WTC11 (cell line): ENCODE data around the gene GJA5.

Source experiments
- ZNF317 ChIP-seq: sonication (generic); formaldehyde crosslinking; IDR thresholded peaks from 2 replicates; pipeline ENCODE4 v1.8.1; 2023; ENCODE audit warnings: low read depth, mild to moderate bottlenecking, moderate library complexity, missing genetic modification reagents, borderline replicate concordance
- TF ChIP-seq, protein P1 (sequence below): fragments of 200-600 bp; IDR thresholded peaks from 2 replicates; pipeline ENCODE4 v1.8.0; 2022; ENCODE audit warnings: antibody characterized with exemption
- TF ChIP-seq, protein P2 (sequence below): sonication (generic); formaldehyde crosslinking; IDR thresholded peaks from 2 replicates; pipeline ENCODE4 v1.8.1; 2022; ENCODE audit warnings: mild to moderate bottlenecking, missing genetic modification reagents, moderate library complexity, borderline replicate concordance

DNA sequence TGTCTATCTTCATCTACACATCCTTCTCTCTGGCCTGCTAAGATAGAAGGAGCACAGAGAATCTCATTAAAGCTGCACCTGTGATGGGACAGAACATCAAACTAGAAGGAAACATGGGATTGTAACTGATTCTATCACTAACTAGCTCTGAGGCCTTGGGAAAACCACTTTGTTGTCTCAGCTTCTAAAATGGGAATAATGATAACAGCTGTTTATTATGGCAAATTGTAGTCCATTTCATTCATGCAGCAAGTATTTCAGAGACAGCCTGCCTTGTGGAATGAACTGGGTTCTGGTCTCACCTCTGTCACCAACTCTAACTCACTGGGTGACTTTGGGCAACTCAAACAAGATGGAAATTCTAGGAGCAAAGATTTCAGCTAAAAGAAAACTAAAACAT lies 12.4 kb downstream of the GJA5 start:
- TF ChIP-seq, protein P1, sequence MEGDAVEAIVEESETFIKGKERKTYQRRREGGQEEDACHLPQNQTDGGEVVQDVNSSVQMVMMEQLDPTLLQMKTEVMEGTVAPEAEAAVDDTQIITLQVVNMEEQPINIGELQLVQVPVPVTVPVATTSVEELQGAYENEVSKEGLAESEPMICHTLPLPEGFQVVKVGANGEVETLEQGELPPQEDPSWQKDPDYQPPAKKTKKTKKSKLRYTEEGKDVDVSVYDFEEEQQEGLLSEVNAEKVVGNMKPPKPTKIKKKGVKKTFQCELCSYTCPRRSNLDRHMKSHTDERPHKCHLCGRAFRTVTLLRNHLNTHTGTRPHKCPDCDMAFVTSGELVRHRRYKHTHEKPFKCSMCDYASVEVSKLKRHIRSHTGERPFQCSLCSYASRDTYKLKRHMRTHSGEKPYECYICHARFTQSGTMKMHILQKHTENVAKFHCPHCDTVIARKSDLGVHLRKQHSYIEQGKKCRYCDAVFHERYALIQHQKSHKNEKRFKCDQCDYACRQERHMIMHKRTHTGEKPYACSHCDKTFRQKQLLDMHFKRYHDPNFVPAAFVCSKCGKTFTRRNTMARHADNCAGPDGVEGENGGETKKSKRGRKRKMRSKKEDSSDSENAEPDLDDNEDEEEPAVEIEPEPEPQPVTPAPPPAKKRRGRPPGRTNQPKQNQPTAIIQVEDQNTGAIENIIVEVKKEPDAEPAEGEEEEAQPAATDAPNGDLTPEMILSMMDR: no peak
- no peak for TF ChIP-seq ZNF317 (CRISPR knock-in tag)
- TF ChIP-seq, protein P2, sequence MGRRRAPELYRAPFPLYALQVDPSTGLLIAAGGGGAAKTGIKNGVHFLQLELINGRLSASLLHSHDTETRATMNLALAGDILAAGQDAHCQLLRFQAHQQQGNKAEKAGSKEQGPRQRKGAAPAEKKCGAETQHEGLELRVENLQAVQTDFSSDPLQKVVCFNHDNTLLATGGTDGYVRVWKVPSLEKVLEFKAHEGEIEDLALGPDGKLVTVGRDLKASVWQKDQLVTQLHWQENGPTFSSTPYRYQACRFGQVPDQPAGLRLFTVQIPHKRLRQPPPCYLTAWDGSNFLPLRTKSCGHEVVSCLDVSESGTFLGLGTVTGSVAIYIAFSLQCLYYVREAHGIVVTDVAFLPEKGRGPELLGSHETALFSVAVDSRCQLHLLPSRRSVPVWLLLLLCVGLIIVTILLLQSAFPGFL (CRISPR knock-in tag): no peak
